Liver (tissue), 9 donors: Measurements from ENCODE around the gene NPY5R. TPM values are rescaled to one million over a fixed set of nuclear protein-coding genes. Genes with fewer than 3 reads are reported as not detected.

ENCODE experiments used
- DNase-seq: peaks from one replicate; pipeline ENCODE4 v3.0.0-alpha.2; 2017; ENCODE audit warnings: low spot score
- H3K27ac ChIP-seq, 2 donors: one replicate each; pipeline ENCODE4 v1.7.0; 2013; ENCODE audit warnings: inconsistent platforms in 2 of 2, low read length in 2 of 2, control low read depth in 1 of 2, low read depth in 1 of 2, mild to moderate bottlenecking in 1 of 2
- H3K27me3 ChIP-seq, 4 donors: one replicate each; pipeline versions ENCODE4 v1.6.1 to v1.7.0; 2013; ENCODE audit warnings: low read length in 3 of 4, inconsistent platforms in 1 of 4, mild to moderate bottlenecking in 1 of 4, moderate library complexity in 1 of 4; ENCODE audit not compliant: control insufficient read depth in 4 of 4, insufficient read depth in 4 of 4
- H3K36me3 ChIP-seq, 4 donors: one replicate each; pipeline versions ENCODE4 v1.6.1 to v1.7.0; 2013; ENCODE audit warnings: low read length in 3 of 4, mild to moderate bottlenecking in 3 of 4, low read depth in 1 of 4, moderate library complexity in 1 of 4; ENCODE audit not compliant: control insufficient read depth in 4 of 4, insufficient read depth in 3 of 4
- H3K4me1 ChIP-seq, 4 donors: one replicate each; pipeline versions ENCODE4 v1.6.1 to v1.7.0; 2013; ENCODE audit warnings: low read length in 3 of 4, mild to moderate bottlenecking in 3 of 4, moderate library complexity in 1 of 4; ENCODE audit not compliant: control insufficient read depth in 4 of 4, insufficient read depth in 4 of 4
- H3K4me3 ChIP-seq, 3 donors: one replicate each; pipeline versions ENCODE4 v1.6.1 to v1.7.0; 2013; ENCODE audit warnings: low read length in 3 of 3, control low read depth in 1 of 3, low read depth in 1 of 3, mild to moderate bottlenecking in 1 of 3
- H3K9ac ChIP-seq, 2 donors: one replicate each; pipeline ENCODE4 v1.7.0; 2013; ENCODE audit warnings: low read length in 2 of 2, mild to moderate bottlenecking in 2 of 2, moderate library complexity in 2 of 2, control low read depth in 1 of 2, low read depth in 1 of 2
- H3K9me3 ChIP-seq, 4 donors: one replicate each; pipeline versions ENCODE4 v1.6.1 to v1.7.0; 2013; ENCODE audit warnings: low read length in 3 of 4; ENCODE audit not compliant: control insufficient read depth in 4 of 4
- EGR1 ChIP-seq, 2 donors: IDR thresholded peaks; 2 replicates each; pipeline ENCODE4 v1.6.1; 2016 to 2018; ENCODE audit warnings: antibody characterized with exemption in 2 of 2, low read depth in 2 of 2
- HNF4G ChIP-seq: IDR thresholded peaks from 2 replicates; pipeline ENCODE4 v1.6.1; 2016; ENCODE audit warnings: antibody characterized with exemption
- NR2F2 ChIP-seq: IDR thresholded peaks from 2 replicates; pipeline ENCODE4 v1.6.1; 2016; ENCODE audit warnings: antibody characterized with exemption
- RXRA ChIP-seq, 2 donors: IDR thresholded peaks; 2 replicates each; pipeline ENCODE4 v1.6.1; 2017 to 2018; ENCODE audit warnings: antibody characterized with exemption in 2 of 2, mild to moderate bottlenecking in 1 of 2
- SP1 ChIP-seq: IDR thresholded peaks from 2 replicates; pipeline ENCODE4 v1.6.1; 2018; ENCODE audit warnings: antibody characterized with exemption, mild to moderate bottlenecking
- WGBS: extraction: QIAGEN DNeasy Blood & Tissue Kit; methylation state at CpG from one replicate; pipeline ENCODE4 v1.1.7; 2013; 5-methylcytosine and 5-hydroxymethylcytosine counted together
- polyA plus RNA-seq, 2 donors: library from polyadenylated mRNA; stranded (reverse) in 1 of 2; unstranded in 1 of 2; fragments of 200-250 nt in 1 of 2; fragments of >200 nt in 1 of 2; fragmentation: Nextera tagmentation in 1 of 2; extraction: Ambion mirVana in 1 of 2; gene quantifications; one replicate each; pipeline versions ENCODE4 v1.2.1 to v1.2.3, GENCODE V29; 2013 to 2015
- total RNA-seq, 2 donors: library from RNA; depleted of rRNA; stranded (reverse); fragments of >200 nt; gene quantifications; one replicate each; pipeline ENCODE4 v1.2.3, GENCODE V29; 2014
- TF ChIP-seq, protein P1 (sequence below): IDR thresholded peaks from 2 replicates; pipeline ENCODE4 v1.6.1; 2016; ENCODE audit warnings: antibody characterized with exemption
- TF ChIP-seq, protein P2 (sequence below): IDR thresholded peaks from 2 replicates; pipeline ENCODE4 v1.6.1; 2016; ENCODE audit warnings: antibody characterized with exemption
- TF ChIP-seq, protein P3 (sequence below): fragments of 150-350 bp; IDR thresholded peaks from 2 replicates; pipeline ENCODE4 v1.5.1; 2017; ENCODE audit warnings: improper control_type of control experiment, low read depth, low read length; ENCODE audit not compliant: missing input control
- donor health status: healthy.
- donor health status: healthy.
- donor health status: healthy.
- donor health status: healthy.
- donor health status: healthy.

Gene NPY5R
- total and polyA plus RNA-seq, 4 donors: 0.24 to 0.51 (median 0.39) TPM

DNA sequence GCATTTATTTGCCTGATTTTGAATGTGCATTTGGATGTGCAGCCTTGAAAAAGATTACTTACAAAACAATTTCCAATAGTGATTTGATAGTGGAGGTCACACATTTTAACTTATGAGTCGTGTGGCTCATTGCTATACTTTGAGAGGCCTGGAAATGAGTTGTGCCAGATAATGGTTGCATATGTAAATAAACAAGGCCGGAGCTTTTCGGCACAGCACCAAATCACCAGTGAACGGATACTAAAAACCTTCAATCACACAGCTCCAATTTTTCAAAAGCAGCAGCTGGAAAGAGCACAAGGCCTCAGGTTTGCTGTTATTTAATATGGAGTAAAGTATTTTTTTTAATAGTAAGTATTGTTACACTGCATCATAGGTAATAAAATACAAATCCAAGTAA is 57.2 kb downstream of the NPY5R start:
- Histone ChIP-seq H3K9ac (no peak overlapping the region), H3K36me3 (no peaks in the 10 kb centered on the region), H3K4me3 (no peak overlapping the region), H3K27ac (no peak overlapping the region), H3K9me3 (no peaks in the 10 kb centered on the region), H3K27me3 (no peaks in the 10 kb centered on the region), H3K4me1 (peaks cover 0 to 6% (median 0%) of the 10 kb centered on the region in 4 donors)
- no peak for DNase-seq
- TF ChIP-seq, protein P1, sequence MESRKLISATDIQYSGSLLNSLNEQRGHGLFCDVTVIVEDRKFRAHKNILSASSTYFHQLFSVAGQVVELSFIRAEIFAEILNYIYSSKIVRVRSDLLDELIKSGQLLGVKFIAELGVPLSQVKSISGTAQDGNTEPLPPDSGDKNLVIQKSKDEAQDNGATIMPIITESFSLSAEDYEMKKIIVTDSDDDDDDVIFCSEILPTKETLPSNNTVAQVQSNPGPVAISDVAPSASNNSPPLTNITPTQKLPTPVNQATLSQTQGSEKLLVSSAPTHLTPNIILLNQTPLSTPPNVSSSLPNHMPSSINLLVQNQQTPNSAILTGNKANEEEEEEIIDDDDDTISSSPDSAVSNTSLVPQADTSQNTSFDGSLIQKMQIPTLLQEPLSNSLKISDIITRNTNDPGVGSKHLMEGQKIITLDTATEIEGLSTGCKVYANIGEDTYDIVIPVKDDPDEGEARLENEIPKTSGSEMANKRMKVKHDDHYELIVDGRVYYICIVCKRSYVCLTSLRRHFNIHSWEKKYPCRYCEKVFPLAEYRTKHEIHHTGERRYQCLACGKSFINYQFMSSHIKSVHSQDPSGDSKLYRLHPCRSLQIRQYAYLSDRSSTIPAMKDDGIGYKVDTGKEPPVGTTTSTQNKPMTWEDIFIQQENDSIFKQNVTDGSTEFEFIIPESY: no peak
- no peak for TF ChIP-seq NR2F2
- no peak for TF ChIP-seq RXRA (IDR thresholded peaks at IDR 0.05)
- TF ChIP-seq SP1: no peak
- TF ChIP-seq HNF4G: no peak
- TF ChIP-seq EGR1 (IDR thresholded peaks at IDR 0.05; ENCODE audit: low read depth in 2 of 2): no peak
- TF ChIP-seq, protein P2, sequence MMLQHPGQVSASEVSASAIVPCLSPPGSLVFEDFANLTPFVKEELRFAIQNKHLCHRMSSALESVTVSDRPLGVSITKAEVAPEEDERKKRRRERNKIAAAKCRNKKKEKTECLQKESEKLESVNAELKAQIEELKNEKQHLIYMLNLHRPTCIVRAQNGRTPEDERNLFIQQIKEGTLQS: no peak
- TF ChIP-seq, protein P3, sequence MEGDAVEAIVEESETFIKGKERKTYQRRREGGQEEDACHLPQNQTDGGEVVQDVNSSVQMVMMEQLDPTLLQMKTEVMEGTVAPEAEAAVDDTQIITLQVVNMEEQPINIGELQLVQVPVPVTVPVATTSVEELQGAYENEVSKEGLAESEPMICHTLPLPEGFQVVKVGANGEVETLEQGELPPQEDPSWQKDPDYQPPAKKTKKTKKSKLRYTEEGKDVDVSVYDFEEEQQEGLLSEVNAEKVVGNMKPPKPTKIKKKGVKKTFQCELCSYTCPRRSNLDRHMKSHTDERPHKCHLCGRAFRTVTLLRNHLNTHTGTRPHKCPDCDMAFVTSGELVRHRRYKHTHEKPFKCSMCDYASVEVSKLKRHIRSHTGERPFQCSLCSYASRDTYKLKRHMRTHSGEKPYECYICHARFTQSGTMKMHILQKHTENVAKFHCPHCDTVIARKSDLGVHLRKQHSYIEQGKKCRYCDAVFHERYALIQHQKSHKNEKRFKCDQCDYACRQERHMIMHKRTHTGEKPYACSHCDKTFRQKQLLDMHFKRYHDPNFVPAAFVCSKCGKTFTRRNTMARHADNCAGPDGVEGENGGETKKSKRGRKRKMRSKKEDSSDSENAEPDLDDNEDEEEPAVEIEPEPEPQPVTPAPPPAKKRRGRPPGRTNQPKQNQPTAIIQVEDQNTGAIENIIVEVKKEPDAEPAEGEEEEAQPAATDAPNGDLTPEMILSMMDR: no peak
- 68% methylated on average over 4 of the region's 4 CpGs for WGBS

Other genes with a start within 250 kb of the NPY5R start
- 1 to 10 TPM; 7.8 to 8.1 TPM for gene NAF1, start 177.0 kb upstream of the NPY5R start, total RNA-seq
- 1 to 10 TPM; 2.0 to 3.5 TPM for gene NAF1, start 177.0 kb upstream of the NPY5R start, polyA plus RNA-seq
- gene NPY1R, start 11.3 kb upstream of the NPY5R start, total RNA-seq: 10 to 100 TPM in 1 of 2 donors, 1 to 10 TPM in 1; 2.4 to 12.8 TPM
- 1 to 10 TPM; 6.2 TPM for gene NPY1R, start 11.3 kb upstream of the NPY5R start, polyA plus RNA-seq
- not detected for gene TKTL2, start 129.9 kb downstream of the NPY5R start, total RNA-seq
- gene TKTL2, start 129.9 kb downstream of the NPY5R start, polyA plus RNA-seq: not detected
- 10 to 100 TPM in 1 of 2 donors, 1 to 10 TPM in 1; 7.5 to 11.1 TPM for gene TMA16, start 150.8 kb downstream of the NPY5R start, total RNA-seq
- gene TMA16, start 150.8 kb downstream of the NPY5R start, polyA plus RNA-seq: 10 to 100 TPM in 1 of 2 donors, 1 to 10 TPM in 1; 8.4 to 10.7 TPM